ENCODE data around the gene ZMIZ1.
"Not testable (repeated sequence)": the region's sequence is repeated elsewhere in the genome, so short reads cannot be mapped to it uniquely, and the experiment has no call there.

Gene ZMIZ1

DNA sequence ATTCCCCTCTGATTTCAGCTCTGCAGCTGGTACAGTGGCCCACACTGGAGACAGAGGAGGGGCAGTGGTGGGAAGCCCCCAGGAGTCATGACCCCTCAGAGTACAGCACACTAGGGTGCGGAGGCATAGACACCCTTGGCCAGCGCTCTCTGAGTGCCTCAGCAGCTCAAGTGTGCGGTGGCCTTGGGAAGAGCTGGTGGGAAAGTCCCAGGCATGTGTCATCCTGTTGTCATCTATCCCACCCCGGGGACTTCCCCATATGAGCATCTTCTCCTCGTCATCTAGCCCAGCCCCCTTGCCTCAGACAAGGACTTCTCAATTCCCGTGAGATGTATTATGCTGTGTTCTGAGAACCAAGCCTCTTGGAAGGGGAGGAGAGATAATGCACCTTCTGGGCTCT is 262.9 kb downstream of the ZMIZ1 start:
- Mint-ChIP-seq H3K4me3 (peak overlapping the region in 1 of 2 donors; percentile 2), H3K4me1 (peaks cover 21 to 34% of the 10 kb centered on the region in 2 donors)

DNA sequence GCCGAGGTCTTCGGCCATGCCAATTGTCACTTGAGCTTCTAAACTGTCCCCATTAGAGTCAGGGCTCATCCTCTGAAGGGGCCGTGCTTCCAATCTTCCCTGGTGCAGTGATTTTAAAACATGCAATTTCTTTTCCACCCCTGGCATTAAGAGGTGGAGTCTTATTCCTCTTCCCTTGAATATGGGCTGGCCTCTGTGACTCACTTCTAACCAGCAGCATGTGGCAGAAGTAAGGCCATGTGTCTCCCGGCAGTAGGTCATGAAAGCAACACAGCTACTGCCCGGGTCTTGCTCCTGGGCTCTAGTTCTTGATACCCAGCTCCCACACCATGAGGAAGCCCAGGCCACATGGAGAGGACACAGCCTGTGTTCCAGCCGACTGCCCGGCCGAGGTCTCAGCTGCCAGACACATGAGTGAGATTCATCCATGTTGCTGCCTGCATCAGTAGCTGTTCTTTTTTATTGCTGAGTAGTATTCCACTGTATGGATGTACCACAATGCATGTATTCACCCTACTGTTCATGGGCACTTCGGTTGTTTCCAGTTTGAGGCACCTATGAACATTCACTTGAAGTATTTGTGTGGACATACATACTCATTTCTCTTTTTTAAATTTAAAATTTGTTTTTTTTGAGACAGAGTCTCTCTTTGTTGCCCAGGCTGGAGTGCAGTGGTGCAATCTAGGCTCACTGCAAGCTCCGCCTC is 264.0 kb downstream of the ZMIZ1 start:
- H3K27ac Mint-ChIP-seq; H3K4me3 Mint-ChIP-seq; H3K9me3 Mint-ChIP-seq; H3K27me3 Mint-ChIP-seq; H3K36me3 Mint-ChIP-seq; DNase-seq; ATAC-seq (replicated peaks): not testable (repeated sequence)
- peaks cover 21 to 34% of the 10 kb centered on the region in 2 donors for H3K4me1 Mint-ChIP-seq

More for the DNA sequence above, 262.9 kb downstream of the ZMIZ1 start:
- peak; percentile 97 for ATAC-seq (replicated peaks)
- Mint-ChIP-seq H3K9me3 (no peaks in the 10 kb centered on the region), H3K27ac (peak overlapping the region; percentile 87), H3K27me3 (no peaks in the 10 kb centered on the region), H3K36me3 (no peaks in the 10 kb centered on the region)
- peak; percentile 85 for DNase-seq

DNA sequence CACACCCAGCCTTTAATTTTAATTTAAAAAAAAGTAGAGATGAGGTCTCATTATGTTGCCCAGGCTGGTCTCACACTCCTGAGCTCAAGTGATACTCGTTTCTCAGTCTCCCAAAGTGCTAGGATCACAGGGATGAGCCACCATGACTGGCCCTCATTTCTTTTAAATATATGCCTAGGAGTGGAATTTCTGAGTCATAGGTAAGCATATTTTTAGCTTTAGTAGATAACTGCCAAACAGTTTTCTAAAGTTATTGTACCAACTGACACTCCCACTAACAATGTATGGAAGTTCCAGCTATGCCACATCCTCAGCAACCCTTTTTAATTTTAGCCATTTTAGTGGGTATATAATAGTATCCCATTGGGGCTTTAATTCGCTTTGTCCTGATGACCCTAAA is 264.7 kb downstream of the ZMIZ1 start:
- Mint-ChIP-seq H3K4me3 (no peak overlapping the region), H3K9me3 (no peaks in the 10 kb centered on the region), H3K4me1 (peaks cover 21 to 34% of the 10 kb centered on the region in 2 donors), H3K27ac (no peak overlapping the region), H3K36me3 (no peaks in the 10 kb centered on the region), H3K27me3 (no peaks in the 10 kb centered on the region)
- no peak for DNase-seq
- ATAC-seq (replicated peaks), result no peak

DNA sequence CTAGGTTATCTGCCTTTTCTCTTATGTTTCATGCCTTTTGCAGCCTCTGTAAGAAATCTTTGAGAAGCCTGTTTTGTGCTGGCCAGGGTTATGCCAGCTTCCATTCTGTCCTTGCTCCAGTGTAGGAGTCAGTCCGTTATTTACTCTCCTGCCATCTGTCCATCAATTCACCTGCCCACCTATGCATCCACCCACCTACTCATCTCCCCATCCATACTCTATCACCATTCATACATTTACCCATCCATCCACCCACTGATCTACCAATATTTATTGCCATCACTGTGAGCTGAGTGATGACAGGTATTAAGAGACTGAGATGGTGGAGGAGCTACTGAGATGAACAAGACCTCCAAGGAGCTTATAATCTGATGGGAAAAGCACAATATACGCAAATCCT is 265.8 kb downstream of the ZMIZ1 start:
- DNase-seq, result no peak
- no peaks in the 10 kb centered on the region for H3K36me3 Mint-ChIP-seq
- no peak for ATAC-seq (replicated peaks)
- no peak overlapping the region for H3K27ac Mint-ChIP-seq
- no peaks in the 10 kb centered on the region for H3K27me3 Mint-ChIP-seq
- H3K4me1 Mint-ChIP-seq, result peaks cover 21 to 29% of the 10 kb centered on the region in 2 donors
- H3K9me3 Mint-ChIP-seq, result no peaks in the 10 kb centered on the region
- H3K4me3 Mint-ChIP-seq, result no peak overlapping the region

DNA sequence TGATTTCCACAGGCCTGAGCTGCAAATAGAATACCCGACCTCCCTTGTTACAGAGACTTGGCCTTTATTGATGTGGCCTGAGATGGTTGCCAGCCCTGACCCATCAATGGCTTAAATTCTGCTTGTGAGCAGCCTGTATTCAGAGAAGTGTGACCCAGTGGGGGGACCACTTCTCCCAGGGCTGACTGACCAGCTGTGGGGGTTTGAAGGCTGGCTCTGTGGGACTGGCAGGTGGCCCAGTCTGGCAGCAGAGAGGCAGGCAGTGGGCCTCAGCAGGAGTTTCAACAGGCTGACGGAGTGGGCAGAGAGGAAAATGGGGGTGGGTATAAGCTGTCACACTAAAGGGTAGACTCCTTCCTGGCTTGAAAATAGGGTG is 266.3 kb downstream of the ZMIZ1 start:
- ATAC-seq (replicated peaks), result no peak
- Mint-ChIP-seq H3K4me3 (no peak overlapping the region), H3K36me3 (no peaks in the 10 kb centered on the region), H3K9me3 (no peaks in the 10 kb centered on the region), H3K4me1 (peaks cover 19 to 28% of the 10 kb centered on the region in 2 donors), H3K27me3 (no peaks in the 10 kb centered on the region), H3K27ac (no peak overlapping the region)
- no peak for DNase-seq

DNA sequence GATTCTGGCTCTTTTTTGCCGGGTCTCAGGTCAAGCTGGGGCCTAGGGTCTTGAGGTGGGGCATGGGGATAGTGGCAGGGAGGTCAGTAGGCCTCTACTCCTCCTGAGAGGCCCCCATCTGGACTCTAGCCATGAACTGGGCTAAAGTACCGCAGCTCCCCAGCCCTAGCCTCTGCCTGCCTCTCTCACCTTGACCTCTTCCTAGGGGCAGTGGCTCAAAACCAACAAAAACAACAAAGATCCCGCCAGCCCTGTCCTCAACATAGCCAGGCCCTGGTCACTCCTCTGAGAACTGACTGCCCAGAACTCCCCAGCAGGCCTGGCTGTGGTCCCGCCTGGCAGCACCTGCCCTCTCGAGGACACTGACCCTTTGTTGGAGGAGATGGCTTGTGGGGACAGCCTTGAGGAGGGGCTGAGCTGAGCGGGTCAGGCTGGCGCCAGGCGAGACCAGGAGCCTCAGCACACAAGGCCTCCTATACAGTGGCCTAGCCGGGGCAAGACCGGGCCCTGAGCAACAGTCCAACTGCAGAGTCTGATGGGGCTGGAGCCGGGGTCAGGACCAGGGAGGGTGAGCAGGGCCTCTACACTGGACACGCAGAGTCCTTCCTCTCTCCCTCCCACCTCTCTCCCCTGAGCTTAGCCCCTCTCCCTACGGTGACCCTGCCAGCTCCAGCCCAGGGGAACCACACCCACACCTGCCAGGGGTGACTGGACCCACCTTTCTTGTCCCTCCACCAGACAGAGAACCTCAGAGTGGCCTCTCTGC is 266.9 kb downstream of the ZMIZ1 start:
- Mint-ChIP-seq H3K9me3 (no peaks in the 10 kb centered on the region), H3K4me3 (no peak overlapping the region), H3K27me3 (no peaks in the 10 kb centered on the region), H3K27ac (peak overlapping the region; percentile 71), H3K4me1 (peaks cover 19 to 28% of the 10 kb centered on the region in 2 donors), H3K36me3 (no peaks in the 10 kb centered on the region)
- DNase-seq (no peak), ATAC-seq (replicated peaks) (no peak)

DNA sequence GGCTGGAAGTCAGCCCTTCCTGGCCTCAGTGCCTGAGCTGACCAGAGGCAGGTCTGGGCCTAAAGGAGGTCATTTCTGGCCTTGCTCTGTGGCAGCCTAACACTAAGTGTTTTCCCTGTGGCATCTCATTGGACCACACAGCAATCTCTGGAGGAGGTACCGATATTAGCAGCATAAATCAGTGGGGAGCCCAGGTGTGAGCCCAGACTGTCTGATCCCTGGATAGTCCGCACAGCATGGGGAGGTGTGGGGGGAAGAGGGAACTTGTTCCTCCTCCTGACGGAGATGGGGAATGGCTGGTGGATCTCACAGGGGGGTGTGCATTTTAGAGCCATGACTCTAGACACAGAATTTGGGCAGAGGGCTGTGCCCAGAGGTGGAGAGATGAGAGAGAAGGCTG is 267.5 kb downstream of the ZMIZ1 start:
- peaks cover 19 to 25% of the 10 kb centered on the region in 2 donors for H3K4me1 Mint-ChIP-seq
- peak overlapping the region; percentile 4 for H3K27ac Mint-ChIP-seq
- H3K36me3 Mint-ChIP-seq, result no peaks in the 10 kb centered on the region
- H3K9me3 Mint-ChIP-seq, result no peaks in the 10 kb centered on the region
- DNase-seq (no peak), ATAC-seq (replicated peaks) (no peak)
- H3K4me3 Mint-ChIP-seq, result no peak overlapping the region
- no peaks in the 10 kb centered on the region for H3K27me3 Mint-ChIP-seq

DNA sequence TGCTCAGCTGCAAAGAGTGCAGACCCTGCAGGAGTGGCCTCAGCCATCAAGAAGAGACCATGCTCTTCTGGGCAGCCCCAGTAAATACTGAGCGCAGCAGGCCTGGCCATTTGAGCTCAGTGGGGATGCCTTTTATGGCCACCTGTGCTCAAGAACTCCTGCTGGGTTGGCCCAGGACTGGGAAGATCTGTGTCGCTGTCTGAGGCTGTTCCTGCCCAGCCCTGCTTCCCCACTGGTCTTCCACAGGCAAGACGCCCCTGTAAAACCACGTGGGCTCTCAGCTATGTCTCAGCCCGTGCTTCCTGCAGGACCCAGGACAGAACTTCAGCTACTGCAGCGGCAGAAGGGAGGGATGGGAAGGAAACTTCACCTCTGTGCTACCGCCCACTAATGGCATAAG is 268.0 kb downstream of the ZMIZ1 start:
- no peak overlapping the region for H3K27ac Mint-ChIP-seq
- DNase-seq (no peak), ATAC-seq (replicated peaks) (no peak)
- H3K4me3 Mint-ChIP-seq, result no peak overlapping the region
- no peaks in the 10 kb centered on the region for H3K9me3 Mint-ChIP-seq
- H3K27me3 Mint-ChIP-seq, result no peaks in the 10 kb centered on the region
- peaks cover 14 to 20% of the 10 kb centered on the region in 2 donors for H3K4me1 Mint-ChIP-seq
- H3K36me3 Mint-ChIP-seq, result no peaks in the 10 kb centered on the region

DNA sequence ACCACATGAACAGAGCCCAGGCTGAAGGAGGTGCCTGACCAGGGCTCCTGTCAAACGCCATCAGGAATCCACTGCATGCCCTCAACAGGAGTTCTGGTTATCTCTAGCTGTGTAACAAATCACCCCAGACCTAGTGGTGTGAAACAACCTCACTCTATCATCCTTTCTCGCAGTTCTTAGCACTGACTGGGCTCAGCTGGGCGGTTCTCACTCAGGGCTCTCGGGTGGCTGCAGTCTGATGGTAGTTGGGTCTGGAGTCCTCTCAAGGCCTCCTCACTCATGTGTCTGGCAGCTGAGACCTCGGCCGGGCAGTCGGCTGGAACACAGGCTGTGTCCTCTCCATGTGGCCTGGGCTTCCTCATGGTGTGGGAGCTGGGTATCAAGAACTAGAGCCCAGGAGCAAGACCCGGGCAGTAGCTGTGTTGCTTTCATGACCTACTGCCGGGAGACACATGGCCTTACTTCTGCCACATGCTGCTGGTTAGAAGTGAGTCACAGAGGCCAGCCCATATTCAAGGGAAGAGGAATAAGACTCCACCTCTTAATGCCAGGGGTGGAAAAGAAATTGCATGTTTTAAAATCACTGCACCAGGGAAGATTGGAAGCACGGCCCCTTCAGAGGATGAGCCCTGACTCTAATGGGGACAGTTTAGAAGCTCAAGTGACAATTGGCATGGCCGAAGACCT is 269.2 kb downstream of the ZMIZ1 start:
- DNase-seq; H3K4me3 Mint-ChIP-seq; H3K27me3 Mint-ChIP-seq; H3K9me3 Mint-ChIP-seq; H3K36me3 Mint-ChIP-seq; H3K27ac Mint-ChIP-seq; ATAC-seq (replicated peaks): not testable (repeated sequence)
- peaks cover 9 to 14% of the 10 kb centered on the region in 2 donors for H3K4me1 Mint-ChIP-seq

DNA sequence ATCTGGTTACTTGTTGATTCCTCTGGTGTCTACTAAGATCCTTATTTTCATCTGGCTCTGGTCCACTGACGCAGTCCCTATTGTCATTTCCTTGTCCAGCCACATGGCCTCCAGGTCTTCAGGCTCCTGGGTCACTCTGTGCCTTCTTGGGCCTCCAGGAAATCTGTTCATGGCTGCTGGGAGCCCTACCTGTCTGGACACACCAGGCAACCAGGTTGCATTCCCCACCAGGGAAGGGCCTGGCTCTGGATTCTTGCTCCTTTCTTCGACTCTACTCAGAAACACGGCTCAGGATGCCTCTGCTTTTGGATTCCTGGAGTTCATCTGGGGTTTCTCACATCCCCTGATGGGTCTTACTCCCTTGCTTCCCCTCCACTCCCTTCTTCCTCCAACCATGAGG is 270.5 kb downstream of the ZMIZ1 start:
- DNase-seq (no peak), ATAC-seq (replicated peaks) (no peak)
- no peaks in the 10 kb centered on the region for H3K27me3 Mint-ChIP-seq
- H3K36me3 Mint-ChIP-seq, result no peaks in the 10 kb centered on the region
- no peaks in the 10 kb centered on the region for H3K9me3 Mint-ChIP-seq
- no peak overlapping the region for H3K27ac Mint-ChIP-seq
- H3K4me1 Mint-ChIP-seq, result peaks cover 4 to 14% of the 10 kb centered on the region in 2 donors
- no peak overlapping the region for H3K4me3 Mint-ChIP-seq

DNA sequence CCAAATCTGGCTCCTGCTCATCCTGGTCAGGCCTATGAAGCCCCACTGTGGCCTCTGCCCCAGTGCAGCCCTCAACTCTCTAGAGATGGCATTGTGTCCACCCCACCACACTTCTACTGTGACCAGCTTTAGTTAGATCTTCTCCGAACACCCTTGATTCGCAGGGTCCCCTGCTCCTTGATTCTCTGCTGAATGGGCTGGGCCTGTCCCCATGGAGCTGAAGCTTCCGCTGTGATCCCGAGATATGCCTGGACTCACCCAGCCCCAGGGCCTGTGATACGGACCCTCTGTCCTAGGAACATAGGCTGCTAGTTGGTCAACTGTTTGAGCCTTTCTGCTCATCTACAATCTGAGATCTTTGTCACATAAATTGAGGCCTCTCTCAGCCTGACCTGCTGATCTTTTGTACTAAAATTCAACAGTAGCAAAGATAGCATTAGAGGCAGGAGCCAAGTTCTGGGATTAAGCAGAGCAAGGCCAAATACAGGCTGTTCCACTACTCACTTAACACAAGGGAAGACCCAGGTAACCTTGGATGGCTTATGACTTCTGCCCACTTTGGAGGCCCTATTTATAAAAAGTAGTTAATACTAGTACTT is 272.0 kb downstream of the ZMIZ1 start:
- Mint-ChIP-seq H3K4me1 (peaks cover 4 to 6% of the 10 kb centered on the region in 2 donors), H3K27me3 (no peaks in the 10 kb centered on the region), H3K9me3 (no peaks in the 10 kb centered on the region), H3K36me3 (no peaks in the 10 kb centered on the region), H3K4me3 (no peak overlapping the region), H3K27ac (no peak overlapping the region)
- DNase-seq (no peak), ATAC-seq (replicated peaks) (no peak)

DNA sequence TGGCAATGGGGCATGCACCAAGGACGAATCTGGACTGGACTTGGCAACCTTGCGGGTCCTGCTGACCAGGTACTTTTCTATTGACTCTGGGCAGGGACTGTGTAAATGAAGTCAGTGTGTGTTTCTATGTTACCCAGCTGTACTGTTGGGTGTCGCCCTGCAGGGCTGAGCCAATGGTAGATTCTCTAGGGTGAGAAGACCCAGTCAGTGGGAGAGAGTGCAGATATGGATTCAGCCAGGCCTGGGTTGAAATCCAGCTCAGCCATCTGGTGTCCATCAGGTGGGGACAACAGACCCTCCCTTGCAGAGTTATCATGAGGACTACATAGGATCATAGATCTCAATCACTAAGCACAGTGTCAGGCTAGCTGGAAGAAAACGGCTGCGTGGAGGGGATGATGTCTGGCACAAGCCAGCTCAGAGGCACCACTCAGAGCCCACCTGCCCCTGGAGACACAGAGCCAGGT is 273.6 kb downstream of the ZMIZ1 start:
- Mint-ChIP-seq H3K9me3 (no peaks in the 10 kb centered on the region), H3K36me3 (no peaks in the 10 kb centered on the region), H3K27ac (no peak overlapping the region), H3K4me1 (peaks cover 6 to 8% of the 10 kb centered on the region in 2 donors), H3K4me3 (no peak overlapping the region), H3K27me3 (no peaks in the 10 kb centered on the region)
- ATAC-seq (replicated peaks), result no peak
- no peak for DNase-seq

DNA sequence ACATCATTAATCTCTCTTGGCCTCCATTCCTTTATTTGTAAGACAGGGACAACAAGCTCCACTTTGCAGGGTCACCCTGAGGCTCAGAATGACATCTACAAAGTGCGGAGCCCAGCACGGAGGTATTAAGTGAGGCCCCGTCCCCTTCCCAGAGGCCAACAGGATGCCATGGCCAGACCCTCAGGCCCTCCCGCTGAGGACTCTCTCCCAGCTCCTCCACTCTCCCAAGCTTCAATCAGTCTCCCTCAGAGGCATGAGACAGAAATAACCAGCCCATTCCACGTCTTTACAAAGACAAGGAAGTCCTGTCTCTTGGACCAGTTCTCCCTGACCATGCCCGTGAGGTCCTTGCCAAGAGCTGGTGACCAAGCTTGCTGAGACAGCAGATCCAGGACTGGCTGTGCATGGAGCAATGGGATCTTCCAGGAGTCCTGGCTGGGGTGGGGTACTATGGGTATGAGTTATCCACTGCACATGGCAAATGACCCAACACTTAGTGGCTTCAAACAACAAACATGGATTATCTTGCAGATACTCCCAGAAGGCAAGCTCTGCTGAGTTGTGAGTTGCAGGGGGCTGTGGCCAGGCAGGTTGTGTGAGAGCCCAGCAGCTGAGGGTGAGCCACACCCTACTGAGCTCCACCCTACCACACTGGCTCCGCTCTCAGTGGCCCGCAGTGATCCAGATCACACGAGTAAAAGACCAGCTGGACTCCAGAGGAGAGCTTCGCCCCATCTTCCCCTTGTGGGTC is 274.2 kb downstream of the ZMIZ1 start:
- Mint-ChIP-seq H3K27me3 (no peaks in the 10 kb centered on the region), H3K4me3 (no peak overlapping the region), H3K4me1 (peaks cover 6 to 8% of the 10 kb centered on the region in 2 donors), H3K27ac (no peak overlapping the region), H3K36me3 (peaks cover 0 to 2% of the 10 kb centered on the region in 2 donors), H3K9me3 (no peaks in the 10 kb centered on the region)
- ATAC-seq (replicated peaks) (no peak), DNase-seq (no peak)

Data from stimulated activated naive B cell treated with anti-CD40 and anti-IgM and Interleukin-4, amounts not matched to agents 10 μg/mL and 1 μg/mL and 100 μg/mL, for 72 hours (primary cell).